GM18861 (cell line): ENCODE data around the gene SALL1.

Experiments
- ATAC-seq: cut with Tn5 transposase; IDR thresholded peaks from one replicate; pipeline ENCODE4 v1.9.1; 2021; ENCODE audit not compliant: unreplicated experiment

The SALL1 gene

DNA sequence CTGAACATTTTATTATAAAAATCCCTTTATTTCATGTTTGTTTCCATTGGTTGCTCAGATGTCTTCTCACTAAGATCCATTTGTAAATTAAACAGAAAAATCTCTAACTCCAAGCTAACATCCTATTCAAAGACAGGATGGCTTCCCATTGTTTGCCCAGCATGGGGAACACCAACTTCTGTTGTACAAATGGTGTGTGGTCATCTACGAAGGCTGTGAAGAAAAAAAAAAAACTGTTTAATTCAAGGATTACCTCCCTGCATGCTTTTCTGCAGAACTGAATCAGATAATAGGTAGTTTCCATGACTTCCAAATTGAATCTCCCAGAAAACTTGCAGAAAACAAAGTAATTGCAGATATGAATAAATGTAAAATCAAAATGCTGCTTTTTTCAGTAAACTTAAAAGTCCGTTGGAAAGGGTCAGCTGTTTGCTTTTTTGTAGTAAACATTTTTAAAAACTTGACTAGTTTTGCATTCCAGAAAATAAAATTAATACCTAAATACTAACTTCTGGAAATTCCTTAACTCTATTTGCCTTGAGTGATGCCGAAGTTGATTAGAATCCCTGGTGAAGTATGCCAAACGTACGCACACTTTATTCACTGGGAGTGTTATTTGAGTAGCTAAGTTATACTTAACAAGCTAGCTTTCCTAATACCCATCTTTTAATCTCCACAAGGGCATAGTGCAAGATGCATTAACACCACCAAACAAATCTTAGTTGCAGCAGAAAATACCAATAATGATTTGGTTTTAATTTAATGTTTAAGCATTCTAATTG is 7.7 kb downstream of the SALL1 start:
- no peak for ATAC-seq

DNA sequence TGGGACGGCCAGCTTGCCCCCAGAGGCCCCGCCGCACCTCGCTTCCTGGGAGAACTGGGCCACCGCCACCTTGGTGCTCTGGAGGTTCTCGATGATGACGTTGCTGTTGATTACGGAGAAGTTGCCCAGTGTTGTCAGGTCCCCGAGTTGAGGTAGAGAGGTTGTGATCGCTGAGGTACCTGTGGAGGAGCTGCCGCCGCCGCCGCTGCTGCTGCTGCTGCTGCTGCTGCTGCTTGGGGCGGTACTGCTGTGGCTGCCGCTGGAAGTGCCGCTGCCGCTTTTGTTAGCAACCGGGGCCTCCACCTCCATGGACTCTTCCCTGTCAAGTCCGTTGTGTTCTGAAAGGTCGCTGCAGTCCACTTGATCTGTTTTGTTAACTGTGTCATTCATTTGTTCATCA is 9.5 kb downstream of the SALL1 start:
- ATAC-seq: no peak

DNA sequence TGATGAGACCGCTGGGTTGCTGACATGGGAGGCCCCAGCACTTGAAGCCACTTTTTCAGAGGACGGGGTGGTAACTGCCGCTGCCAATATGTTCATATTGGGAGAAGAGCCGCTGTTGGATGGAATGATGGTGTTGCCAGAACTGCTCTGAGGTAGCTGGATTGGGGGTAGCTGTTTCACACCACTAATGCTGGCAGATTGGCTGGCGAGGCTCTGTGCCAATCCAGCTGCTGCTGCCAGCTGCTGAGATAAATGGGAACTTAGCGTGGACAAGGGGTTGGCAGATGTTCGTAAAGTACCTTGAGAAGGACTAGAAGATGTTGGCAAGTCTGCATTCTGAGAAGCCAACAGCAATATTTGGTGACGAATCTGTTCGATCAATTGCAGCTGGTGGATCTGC is 10.0 kb downstream of the SALL1 start:
- no peak for ATAC-seq

DNA sequence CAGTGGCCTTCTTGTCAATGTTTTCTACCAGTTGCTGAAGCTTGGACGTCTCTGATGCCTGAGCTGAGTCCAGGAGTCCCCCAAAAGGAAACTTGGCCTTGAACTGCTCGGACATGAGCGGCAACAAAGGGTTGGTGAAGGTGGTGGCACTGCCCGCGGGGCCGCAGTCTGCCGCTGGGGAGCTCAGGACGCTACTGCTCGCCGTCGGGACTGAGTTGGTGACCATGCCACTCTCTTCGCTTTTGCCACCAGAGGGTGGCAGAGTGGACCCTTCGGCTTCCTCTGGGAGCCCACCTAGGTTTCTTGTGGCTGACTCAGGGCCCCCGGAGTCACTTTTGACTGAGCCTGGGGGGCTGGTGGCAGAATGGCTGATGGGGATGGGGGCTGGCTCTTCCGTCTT is 11.0 kb downstream of the SALL1 start:
- no peak for ATAC-seq

DNA sequence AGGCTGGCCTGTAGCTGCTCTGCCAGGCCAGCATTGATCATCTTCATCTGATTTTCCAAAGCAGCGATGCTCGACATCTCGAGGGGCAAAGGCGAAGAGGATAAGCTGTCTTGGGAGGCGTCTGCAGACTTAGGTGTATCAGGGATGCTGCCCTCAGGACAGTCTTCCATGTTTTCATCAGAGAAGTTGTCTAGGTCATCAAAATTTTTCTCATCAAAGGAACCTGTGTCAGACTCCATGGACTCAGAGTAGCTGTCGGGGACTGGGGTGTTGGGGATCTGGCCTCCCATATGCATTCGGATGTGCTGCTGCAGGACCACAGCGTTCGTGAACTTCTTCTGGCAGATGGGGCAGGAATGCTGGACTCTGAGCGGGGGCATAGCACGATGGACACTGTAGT is 11.5 kb downstream of the SALL1 start:
- no peak for ATAC-seq

DNA sequence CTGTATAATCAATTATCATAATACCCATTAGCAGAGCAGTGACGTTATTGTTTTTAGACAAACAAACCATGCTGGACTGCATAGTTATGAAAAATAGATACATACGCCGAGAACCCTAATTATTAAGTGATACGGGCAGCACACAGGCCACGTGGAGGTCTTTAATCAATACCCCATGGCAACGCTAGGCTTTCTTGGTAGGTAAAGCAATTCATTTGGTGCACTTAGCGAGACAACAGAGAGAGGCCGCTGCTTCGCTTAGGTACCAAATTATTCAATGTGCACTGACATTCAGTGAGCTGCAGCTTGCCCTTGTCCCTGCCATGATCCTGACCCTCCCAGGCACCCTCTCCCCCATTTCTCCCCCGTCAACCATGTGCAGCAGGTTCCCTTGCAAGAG is 12.9 kb downstream of the SALL1 start:
- no peak for ATAC-seq

DNA sequence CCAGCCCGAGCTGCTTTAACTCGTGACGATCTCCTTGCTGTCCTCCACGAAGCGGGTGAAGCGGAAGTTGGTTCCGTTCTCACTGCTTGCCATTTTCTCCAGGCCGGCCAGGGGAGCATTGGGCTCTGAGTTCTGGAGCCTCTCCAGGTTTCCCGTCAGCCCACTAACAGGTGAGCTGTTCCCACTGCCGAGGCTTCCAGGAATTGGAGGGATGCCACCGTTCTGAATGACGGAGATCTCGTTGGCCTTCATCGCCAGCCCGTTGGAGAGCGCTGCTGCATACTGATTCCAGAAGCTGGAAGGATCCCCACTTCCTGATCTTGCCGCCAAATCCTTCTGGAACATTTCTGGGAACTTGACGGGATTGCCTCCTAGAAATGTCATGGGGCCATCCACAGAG is 14.0 kb downstream of the SALL1 start:
- no peak for ATAC-seq

DNA sequence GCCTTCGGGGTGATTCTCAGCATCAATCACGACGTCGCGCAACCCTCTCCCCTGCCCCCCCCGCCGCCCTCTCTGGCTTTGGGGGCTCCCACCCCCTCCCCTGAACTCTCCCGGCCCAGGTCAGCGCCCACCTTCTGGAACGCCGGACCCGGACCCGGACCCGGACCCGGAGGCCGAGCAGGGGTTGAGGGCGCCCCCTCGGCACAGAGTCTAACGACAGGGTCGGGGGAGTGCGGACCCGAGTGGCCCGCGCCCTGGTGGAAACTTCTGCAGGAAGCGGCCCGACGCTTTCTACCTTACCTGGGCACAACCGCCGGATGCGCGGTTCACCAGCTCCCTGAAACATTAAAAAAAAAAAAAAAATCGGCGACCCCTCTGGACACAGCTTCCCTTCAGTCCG is 16.2 kb downstream of the SALL1 start:
- no peak for ATAC-seq

DNA sequence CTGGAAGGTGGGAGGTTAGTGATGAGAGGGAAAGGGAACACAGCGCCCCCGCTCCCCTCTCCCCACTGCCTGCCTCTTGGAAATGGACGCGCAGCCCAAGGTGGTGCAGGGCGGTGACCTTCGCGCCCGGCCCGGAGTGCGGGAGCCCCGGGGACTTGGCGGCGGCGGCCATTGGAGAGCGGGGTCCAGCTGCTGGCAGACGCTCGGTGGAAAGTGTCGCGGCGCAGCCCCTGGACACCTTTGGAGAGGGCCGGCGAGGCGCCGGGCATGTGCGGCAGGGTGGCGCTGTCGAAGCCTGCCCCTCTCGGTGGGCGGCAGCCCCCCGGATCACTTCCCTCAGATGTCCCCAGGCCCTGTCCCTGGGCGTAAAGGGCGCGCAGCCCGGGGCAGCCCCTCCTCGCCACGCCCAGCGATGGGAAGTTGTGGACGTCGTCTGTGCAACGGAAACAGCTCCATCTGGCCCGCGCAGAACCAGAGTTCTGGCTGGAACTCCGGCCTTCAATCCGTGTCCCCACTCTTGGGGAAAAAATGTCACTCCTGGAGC is 16.7 kb downstream of the SALL1 start:
- ATAC-seq: no peak

DNA sequence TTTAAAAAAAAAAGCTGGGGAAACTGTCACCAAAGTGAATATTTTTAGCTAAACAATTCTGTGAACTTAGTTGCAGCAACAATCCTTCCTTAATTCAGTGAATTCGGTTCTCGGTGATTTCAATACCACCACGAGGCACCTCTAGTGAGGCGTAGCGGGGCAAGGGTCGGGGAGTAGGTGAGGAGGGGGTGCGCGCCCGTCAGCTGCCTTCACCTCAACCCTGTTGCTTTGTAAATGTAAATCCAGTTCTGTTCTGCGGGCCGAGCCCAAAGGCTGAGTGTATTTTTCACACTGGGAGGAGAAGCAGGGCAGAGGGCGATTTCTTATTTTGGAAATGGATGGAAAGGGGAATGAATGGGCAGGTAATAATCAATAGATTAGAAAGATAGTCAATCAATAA is 17.4 kb downstream of the SALL1 start:
- no peak for ATAC-seq

DNA sequence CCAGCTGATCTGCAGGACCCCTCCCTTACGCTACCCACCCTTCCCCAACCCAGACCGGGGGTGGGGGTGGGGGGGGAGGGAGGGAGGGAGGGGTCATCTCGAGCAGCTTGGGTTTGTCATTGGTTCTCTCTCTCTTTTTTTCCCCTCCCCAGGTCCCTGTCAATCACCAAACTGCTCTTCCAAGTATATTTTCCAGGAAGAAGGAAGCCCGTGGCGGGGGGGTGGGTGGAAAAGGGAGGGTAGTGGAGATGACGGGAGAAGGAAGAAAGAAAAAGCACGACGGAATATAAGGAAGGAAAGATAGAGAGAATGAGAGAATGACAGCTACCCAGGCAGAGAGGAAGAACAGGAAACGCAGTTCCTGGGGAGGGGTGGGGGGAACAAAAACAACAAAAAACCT is 17.9 kb downstream of the SALL1 start:
- no peak for ATAC-seq

DNA sequence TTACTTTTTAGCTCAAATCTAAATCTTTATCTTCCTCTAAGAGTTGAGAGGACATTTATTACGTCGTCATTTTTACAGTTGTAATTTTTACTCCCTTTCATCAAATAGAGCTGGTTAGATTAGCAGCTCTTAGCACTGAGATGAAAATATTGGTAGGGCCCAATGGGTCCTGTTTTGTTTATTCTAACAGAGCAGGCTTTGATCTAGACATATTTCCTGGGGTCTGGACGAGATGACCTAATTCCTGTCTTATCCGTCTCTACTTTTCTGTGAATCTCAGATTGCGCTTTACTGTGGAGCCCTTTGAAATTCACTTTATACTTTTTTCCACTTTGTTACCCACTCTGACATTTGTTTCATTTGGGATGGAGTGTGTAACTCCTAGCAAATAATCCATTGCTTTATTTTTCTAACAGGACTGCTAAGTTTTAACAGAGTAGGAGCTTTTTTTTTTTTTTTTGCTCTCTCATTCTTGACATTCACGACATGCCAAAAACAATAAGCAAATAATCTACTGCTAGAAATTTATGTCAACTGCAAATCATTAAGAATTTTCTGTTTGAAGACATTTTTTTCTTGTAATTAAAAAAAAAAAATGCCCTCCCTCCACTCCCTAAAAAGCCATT is 18.5 kb downstream of the SALL1 start:
- ATAC-seq: no peak

DNA sequence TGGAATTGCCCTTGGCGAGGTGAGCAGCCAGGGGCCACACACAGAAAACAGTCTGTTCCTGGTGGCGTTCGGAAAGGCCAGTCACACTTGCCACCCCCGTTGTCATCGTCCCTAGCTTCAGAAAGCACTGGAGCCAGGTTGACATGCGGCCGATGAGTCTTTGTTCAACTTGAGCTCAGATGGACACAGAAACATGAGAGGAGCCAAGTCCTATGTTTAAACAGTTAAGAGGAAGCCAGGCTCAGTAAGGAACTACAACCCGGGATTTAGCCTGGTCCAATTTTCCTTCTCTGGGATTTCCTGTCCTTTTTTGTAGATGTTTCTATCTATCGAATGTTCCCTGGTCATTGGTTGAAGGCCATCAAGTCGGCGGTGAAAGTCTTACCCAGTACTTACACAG is 19.5 kb downstream of the SALL1 start:
- ATAC-seq: no peak

DNA sequence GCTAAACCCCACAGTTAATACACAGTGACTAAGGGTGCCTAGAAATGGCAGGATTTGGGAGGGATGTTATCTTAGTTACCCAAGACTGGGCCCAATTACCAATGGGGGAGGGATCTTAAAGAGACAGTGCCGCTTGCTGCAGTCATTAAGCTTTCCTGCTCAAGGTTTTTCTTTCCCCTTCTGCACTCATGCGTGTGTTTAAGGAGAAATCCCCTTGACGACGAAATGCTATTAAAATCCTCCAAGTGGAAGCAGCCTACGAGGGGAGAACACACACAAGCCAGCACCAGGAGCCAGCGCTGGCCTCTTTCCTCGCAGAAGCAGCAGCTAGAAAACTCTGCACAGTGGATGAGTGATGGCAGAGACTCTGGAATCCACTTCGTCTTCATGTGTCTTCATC is 22.0 kb downstream of the SALL1 start:
- ATAC-seq: no peak

DNA sequence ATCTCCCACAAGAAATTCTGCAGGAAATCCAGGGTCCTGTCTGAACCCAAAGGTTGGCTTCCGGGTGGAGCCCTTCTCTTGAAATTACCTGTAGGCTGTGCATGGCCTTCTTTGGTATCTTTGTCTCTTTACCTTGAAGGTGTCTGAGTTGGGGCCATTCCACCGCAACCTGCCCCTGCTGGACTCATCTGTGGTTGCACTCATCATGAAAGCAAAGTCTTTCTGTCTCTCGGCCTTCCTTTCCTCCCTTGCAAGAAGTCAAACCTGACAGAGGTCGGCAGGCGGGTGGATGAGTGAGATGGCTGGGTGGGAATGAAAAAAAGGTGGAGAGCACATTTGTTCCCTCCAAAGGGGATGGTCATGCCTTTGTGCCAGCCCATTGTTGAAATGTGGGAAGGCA is 25.1 kb downstream of the SALL1 start:
- no peak for ATAC-seq

DNA sequence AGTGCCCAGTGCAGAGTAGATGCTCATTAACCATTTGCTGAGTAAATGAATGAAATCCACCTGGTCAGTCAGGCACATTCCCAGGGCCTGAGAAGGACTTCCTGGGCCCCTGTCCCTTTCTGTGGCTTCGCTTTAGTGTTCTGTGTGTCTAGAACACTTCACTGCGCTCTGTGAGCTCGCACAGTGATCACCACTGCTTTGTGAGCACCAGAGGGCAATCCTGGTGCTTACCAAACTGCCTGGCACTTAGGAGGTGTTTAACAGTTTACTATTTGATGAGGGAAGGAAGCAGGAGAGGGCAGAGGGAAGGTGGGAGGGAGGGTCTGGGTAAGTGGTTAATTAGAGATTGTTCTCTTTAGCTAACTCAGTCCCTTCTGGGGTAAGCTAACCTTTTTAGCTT is 26.2 kb downstream of the SALL1 start:
- no peak for ATAC-seq

DNA sequence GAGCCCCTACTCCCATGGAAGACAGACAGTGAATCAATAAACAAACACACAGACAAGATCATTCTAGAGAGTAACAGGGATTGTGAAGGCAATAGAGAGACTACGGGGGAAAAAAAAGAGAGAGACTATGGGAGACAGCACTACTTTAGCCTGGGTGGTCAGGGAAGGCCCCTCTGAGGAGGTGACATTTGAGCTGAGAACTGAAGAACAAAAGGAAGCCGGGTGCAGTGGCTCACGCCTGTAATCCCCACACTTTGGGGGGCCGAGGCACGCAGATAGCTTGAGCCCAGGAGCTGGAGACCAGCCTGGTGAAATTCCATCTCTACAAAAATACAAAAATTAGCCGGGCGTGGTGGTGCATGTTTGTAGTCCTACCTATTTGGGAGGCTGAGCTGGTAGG is 29.2 kb downstream of the SALL1 start:
- no peak for ATAC-seq

DNA sequence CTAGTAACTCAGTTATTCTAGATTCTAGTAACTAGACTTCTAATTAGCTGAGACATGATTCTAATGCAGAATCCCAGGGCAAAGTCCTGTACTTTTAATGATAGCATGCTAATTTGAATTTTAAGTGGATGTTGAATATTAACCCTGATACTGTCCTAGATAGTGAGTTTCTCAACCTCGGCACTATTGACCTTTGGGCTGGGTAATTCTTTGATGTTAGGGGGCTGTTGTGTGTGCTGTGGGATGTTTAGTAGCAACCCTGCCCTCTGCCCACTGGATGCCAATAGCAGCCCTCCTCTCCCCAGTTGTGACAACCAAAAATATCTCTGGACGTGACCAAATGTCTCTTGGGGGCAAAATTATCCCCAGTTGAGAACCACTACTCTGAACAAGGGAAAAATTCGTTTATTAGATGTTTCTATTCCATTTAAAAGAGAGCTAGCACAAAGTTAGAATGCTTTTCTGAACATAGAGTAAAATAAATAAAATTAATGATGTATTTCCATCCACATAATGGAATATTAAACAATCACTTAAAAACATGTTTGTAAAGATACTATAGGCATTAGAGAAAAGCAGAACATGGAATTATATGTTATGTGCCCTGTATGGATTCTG is 30.2 kb downstream of the SALL1 start:
- no peak for ATAC-seq

DNA sequence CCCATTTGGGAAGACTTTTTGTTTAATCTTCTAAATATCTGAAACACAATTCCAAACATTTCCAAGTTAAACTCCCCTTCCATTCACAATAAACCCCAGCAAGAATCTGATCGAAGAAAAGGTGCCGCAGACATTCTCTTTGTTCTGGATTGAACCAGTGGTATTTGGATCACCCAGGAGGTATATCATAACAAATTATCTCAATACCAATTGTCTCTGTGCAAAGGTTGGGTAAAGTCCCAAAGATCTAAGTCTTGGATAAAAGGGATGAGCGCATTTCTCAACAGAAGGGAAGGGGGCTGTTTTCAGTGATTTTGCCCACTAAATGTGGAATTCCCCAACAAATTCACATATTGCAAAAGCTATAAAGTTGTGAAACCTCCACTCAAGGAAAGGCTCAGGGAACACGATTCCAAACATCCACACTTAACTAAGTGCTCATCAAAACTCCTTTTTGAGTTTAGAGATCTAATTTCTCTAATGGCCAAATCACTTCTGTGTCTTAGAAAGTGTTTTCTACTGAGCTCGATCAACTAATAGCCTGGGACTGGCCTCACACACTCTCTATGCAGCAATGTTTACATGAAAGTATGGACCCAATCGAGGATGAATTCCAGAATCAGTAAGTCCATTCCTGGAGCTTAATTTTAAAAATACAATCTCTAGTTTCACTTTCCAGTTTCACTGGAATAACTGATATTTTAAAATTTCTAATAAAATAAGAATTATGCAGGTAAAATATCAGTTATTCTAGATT is 30.9 kb downstream of the SALL1 start:
- ATAC-seq: no peak

DNA sequence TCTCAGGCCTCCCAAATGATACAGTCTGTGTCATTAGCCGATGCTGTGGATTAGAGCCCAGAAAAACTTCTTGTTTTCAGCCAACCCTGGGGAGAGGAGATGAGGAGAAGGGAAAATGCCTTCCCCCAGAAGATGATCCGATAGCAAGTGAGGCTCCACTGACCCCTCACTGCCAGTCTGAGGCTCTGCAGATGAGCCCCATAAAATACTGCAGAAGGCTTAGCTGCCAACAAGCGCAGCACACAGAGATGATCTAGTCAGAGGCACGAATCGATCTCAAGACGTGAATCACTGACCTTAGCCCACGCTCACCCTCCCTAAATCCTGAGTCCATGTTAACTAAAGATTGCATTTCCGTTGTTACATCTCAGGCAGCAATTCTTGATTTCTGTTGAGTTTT is 31.5 kb downstream of the SALL1 start:
- ATAC-seq: no peak

DNA sequence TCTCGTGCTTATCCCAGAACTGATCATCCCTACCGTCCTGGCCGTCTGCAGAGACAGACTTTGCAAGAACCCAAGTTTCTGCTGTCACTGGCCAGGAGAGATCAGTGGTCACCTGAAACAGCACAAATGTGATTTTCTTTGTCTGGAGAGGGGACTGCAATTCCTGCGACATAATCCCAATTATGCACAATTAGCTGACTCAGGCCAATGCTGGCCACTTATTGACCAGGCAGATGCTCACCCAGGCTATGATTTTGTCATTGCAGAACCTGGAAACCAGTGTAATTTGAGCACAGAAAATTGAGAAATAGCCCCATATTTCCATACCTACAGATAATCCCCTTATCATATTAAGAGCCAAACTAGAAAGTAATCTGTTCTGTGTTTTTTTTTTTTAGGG is 34.7 kb downstream of the SALL1 start:
- no peak for ATAC-seq

DNA sequence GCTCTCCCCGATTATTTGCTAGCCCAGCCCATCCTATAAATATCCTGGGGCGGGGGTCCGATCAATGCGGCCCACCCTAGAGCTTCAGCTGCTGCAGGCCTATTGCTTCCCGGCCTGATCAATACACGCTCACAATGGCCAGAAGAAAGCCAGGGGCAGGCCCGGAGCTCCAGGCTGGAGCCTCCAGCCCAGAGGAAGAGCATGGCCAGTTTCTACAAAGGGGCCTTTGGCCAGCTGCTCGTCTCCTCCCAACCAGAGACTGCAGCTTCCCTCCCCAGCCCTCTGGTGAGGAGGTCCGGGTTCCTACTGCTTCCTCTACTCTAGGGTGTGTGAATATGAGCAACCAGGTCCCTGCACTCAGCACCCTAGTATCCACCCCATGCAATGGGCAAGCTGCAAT is 36.7 kb downstream of the SALL1 start:
- ATAC-seq: no peak
